ENCODE data around the gene TBL1X. TPM values are rescaled to one million over a fixed set of nuclear protein-coding genes. Genes with fewer than 3 reads are reported as not detected.

The TBL1X gene
- total and polyA plus RNA-seq, 2 experiments from 2014 or later: 8.7 to 26.9 TPM

- Histone ChIP-seq H3K27me3 (ENCODE audit: insufficient read depth) (no peaks in the 10 kb centered on the region), H4K20me1 (replicated peaks; ENCODE audit: insufficient read depth) (no peaks in the 10 kb centered on the region), H3K4me2 (no peak overlapping the region), H3K36me3 (ENCODE audit: insufficient read depth) (no peaks in the 10 kb centered on the region), H3K4me1 (ENCODE audit: insufficient read depth) (no peaks in the 10 kb centered on the region), H3K79me2 (replicated peaks; ENCODE audit: insufficient read depth) (no peaks in the 10 kb centered on the region), H3F3A (replicated peaks; ENCODE audit: low read depth) (no peaks in the 10 kb centered on the region), H2AFZ (no peak overlapping the region), H3K27ac (ENCODE audit: low read depth) (no peak overlapping the region), H3K4me3 (no peak overlapping the region), H3K9me2 (ENCODE audit: insufficient read depth) (no peaks in the 10 kb centered on the region)
- H3K27me3 Mint-ChIP-seq (ENCODE audit: insufficient read depth, low read depth, poor library complexity): peaks cover 4% of the 10 kb centered on the region
- no peak overlapping the region for H3K4me3 Mint-ChIP-seq
- no peaks in the 10 kb centered on the region for H3K4me1 Mint-ChIP-seq
- H3K9me3 Mint-ChIP-seq: no peaks in the 10 kb centered on the region
- no peak overlapping the region for H3K27ac Mint-ChIP-seq
- TF ChIP-seq ZNF462 (CRISPR knock-in tag; IDR thresholded peaks at IDR 0.05) (no peak), NANOG (IDR thresholded peaks at IDR 0.05; ENCODE audit: borderline replicate concordance) (no peak), ZNF331 (CRISPR knock-in tag; IDR thresholded peaks at IDR 0.05; ENCODE audit: low read depth) (no peak), CTCF (conservative IDR thresholded peaks at IDR 0.05; ENCODE audit: low read depth in 2 of 2) (no peak), JUNB (IDR thresholded peaks at IDR 0.05; ENCODE audit: unreplicated experiment) (no peak), STAT1 (IDR thresholded peaks at IDR 0.05; ENCODE audit: unreplicated experiment) (no peak), EZH2 (IDR thresholded peaks at IDR 0.05; ENCODE audit: low read depth, unreplicated experiment) (no peak), ZNF114 (CRISPR knock-in tag; IDR thresholded peaks at IDR 0.05) (no peak), CREB1 (CRISPR knock-in tag; IDR thresholded peaks at IDR 0.05; ENCODE audit: low read depth) (no peak), POLR2AphosphoS5 (IDR thresholded peaks at IDR 0.05; ENCODE audit: low read depth) (no peak), ETS1 (IDR thresholded peaks at IDR 0.05) (no peak), EZH2phosphoT487 (IDR thresholded peaks at IDR 0.05; ENCODE audit: unreplicated experiment) (no peak)
- TF ChIP-seq, protein P1, sequence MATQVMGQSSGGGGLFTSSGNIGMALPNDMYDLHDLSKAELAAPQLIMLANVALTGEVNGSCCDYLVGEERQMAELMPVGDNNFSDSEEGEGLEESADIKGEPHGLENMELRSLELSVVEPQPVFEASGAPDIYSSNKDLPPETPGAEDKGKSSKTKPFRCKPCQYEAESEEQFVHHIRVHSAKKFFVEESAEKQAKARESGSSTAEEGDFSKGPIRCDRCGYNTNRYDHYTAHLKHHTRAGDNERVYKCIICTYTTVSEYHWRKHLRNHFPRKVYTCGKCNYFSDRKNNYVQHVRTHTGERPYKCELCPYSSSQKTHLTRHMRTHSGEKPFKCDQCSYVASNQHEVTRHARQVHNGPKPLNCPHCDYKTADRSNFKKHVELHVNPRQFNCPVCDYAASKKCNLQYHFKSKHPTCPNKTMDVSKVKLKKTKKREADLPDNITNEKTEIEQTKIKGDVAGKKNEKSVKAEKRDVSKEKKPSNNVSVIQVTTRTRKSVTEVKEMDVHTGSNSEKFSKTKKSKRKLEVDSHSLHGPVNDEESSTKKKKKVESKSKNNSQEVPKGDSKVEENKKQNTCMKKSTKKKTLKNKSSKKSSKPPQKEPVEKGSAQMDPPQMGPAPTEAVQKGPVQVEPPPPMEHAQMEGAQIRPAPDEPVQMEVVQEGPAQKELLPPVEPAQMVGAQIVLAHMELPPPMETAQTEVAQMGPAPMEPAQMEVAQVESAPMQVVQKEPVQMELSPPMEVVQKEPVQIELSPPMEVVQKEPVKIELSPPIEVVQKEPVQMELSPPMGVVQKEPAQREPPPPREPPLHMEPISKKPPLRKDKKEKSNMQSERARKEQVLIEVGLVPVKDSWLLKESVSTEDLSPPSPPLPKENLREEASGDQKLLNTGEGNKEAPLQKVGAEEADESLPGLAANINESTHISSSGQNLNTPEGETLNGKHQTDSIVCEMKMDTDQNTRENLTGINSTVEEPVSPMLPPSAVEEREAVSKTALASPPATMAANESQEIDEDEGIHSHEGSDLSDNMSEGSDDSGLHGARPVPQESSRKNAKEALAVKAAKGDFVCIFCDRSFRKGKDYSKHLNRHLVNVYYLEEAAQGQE (IDR thresholded peaks at IDR 0.05; ENCODE audit: unreplicated experiment): no peak
- H3K36me3 Mint-ChIP-seq (ENCODE audit: low read depth): peaks cover 24% of the 10 kb centered on the region
- DNase-seq (ENCODE audit: low spot score) (no peak), ATAC-seq (no peak)
Observed at GRCh38 chrX:9687899-9688298, 223.0 kb downstream of the TBL1X start.

Measured in GM23338 (cell line).